ENCODE data around the gene GLS. TPM values are rescaled to one million over a fixed set of nuclear protein-coding genes. Genes with fewer than 3 reads are reported as not detected.

Gene GLS
- total RNA-seq, 4 donors from 2014 or later = 111 to 139 (median 129) TPM

- no peak for TF ChIP-seq CTCF (IDR thresholded peaks at IDR 0.05; ENCODE audit: low read depth)
These were observed 85.1 kb downstream of the GLS start for GRCh38 chr2:190965580-190966222.

- no peak for TF ChIP-seq CTCF (IDR thresholded peaks at IDR 0.05; ENCODE audit: low read depth)
These were observed 87.9 kb downstream of the GLS start for GRCh38 chr2:190968522-190968921.

- TF ChIP-seq CTCF (IDR thresholded peaks at IDR 0.05; ENCODE audit: low read depth) = no peak
These were observed 89.5 kb downstream of the GLS start for GRCh38 chr2:190970160-190970559.

GRCh38 chr2:190970873-190971506 lies 90.4 kb downstream of the GLS start:
- TF ChIP-seq CTCF (IDR thresholded peaks at IDR 0.05; ENCODE audit: low read depth) = no peak

DNA sequence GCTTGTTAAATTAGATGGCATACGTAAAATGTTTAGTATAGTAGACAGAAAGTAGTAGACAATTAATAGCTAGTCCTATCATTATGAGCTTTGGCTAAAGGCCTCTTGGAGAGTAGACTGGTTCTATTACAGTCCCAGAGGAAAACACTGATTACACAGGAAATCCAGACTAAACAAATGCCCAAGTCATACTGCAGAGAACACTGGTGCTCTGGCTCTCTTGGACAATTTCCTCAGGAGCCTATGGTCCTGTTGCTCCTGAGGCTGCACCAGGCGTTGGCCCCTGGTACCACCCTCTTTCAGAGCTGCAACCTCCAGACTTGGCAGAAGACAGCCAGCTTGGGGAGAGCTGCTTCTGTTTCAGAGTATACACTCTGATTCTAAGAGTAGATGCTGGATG lies 91.6 kb downstream of the GLS start:
- TF ChIP-seq CTCF (IDR thresholded peaks at IDR 0.05; ENCODE audit: low read depth) = no peak

DNA sequence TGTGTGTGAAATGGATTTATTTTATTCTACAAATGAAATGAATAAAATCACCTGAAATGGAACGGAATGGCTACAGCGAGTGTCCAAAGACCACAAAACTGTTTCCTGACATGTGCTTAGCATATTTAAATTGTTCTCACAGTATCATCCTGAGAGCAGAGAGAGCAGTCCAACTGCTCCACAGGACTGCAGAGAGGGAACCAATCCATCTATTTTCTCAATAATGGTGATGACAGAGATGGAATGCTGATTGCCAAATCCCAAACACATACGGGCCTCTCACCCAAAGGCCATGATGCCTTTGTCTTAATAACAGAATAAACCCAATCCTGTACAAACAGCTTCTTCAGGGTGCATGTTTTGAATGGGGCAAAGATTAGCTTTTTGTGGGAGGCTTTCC lies 92.2 kb downstream of the GLS start:
- TF ChIP-seq CTCF (IDR thresholded peaks at IDR 0.05; ENCODE audit: low read depth) = no peak

DNA sequence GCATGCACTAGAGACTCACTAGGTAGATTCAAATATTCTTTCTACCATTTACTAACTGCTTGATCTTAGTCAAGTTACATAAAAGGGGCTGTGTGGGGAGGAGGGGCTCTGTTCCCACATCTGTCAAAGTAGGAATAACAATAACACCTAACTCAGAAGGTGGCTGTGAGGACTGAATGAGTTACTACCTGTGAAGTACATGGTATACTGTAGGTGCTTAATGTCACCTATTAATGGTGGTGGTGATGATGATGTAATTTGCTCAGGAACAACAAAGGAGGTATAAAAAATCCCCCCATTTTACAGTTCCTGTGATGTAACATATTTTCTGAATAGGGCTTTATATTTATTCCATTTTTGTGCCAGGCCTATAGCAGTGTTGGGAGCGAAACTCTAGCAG lies 92.6 kb downstream of the GLS start:
- no peak for TF ChIP-seq CTCF (IDR thresholded peaks at IDR 0.05; ENCODE audit: low read depth)

All from subcutaneous adipose tissue (tissue), 4 donors.